ENCODE data around the gene ACSS3.

Gene ACSS3

GRCh38 chr12:81168445-81168844, 90.6 kb downstream of the ACSS3 start:
- H3K4me2 ChIP-seq (ENCODE audit: low read depth, low read length, poor library complexity, severe bottlenecking): no peak overlapping the region
- no peaks in the 10 kb centered on the region for H4K20me1 ChIP-seq (ENCODE audit: low read depth, low read length)
- no peaks in the 10 kb centered on the region for H3F3A ChIP-seq (ENCODE audit: insufficient read depth)
- no peak for TF ChIP-seq EZH2phosphoT487 (conservative IDR thresholded peaks at IDR 0.05; ENCODE audit: low read length)
- TF ChIP-seq CTCF (IDR thresholded peaks at IDR 0.05; ENCODE audit: insufficient read depth, low read length, poor library complexity, severe bottlenecking): no peak
- H3K9me3 ChIP-seq (ENCODE audit: insufficient read depth, low read length): no peaks in the 10 kb centered on the region
- H3K27me3 ChIP-seq (ENCODE audit: low read length): no peaks in the 10 kb centered on the region
- no peaks in the 10 kb centered on the region for H3K36me3 ChIP-seq (ENCODE audit: low read length)
- H3K4me3 ChIP-seq (ENCODE audit: insufficient read depth, low read length, poor library complexity, severe bottlenecking): no peak overlapping the region
- no peak overlapping the region for H3K9ac ChIP-seq (ENCODE audit: low read length)
- no peak overlapping the region for H3K27ac ChIP-seq (ENCODE audit: low read depth, low read length)
- H2AFZ ChIP-seq (ENCODE audit: low read depth, low read length, severe bottlenecking): no peak overlapping the region
- no peaks in the 10 kb centered on the region for H3K9me2 ChIP-seq (replicated peaks; ENCODE audit: insufficient read depth, low read length)
- no peaks in the 10 kb centered on the region for H3K79me2 ChIP-seq (ENCODE audit: insufficient read depth, low read length)

GRCh38 chr12:81170072-81170471, 92.2 kb downstream of the ACSS3 start:
- Histone ChIP-seq H3K79me2 (ENCODE audit: insufficient read depth, low read length) (no peaks in the 10 kb centered on the region), H3K27me3 (ENCODE audit: low read length) (no peaks in the 10 kb centered on the region), H3K27ac (ENCODE audit: low read depth, low read length) (no peak overlapping the region), H3K9me3 (ENCODE audit: insufficient read depth, low read length) (no peaks in the 10 kb centered on the region), H3F3A (ENCODE audit: insufficient read depth) (no peaks in the 10 kb centered on the region), H3K36me3 (ENCODE audit: low read length) (no peaks in the 10 kb centered on the region), H3K4me3 (ENCODE audit: insufficient read depth, low read length, poor library complexity, severe bottlenecking) (no peak overlapping the region), H3K9ac (ENCODE audit: low read length) (no peak overlapping the region), H4K20me1 (ENCODE audit: low read depth, low read length) (no peaks in the 10 kb centered on the region), H2AFZ (ENCODE audit: low read depth, low read length, severe bottlenecking) (no peak overlapping the region), H3K4me2 (ENCODE audit: low read depth, low read length, poor library complexity, severe bottlenecking) (no peak overlapping the region), H3K9me2 (replicated peaks; ENCODE audit: insufficient read depth, low read length) (no peaks in the 10 kb centered on the region)
- TF ChIP-seq CTCF (IDR thresholded peaks at IDR 0.05; ENCODE audit: insufficient read depth, low read length, poor library complexity, severe bottlenecking) (no peak), EZH2phosphoT487 (conservative IDR thresholded peaks at IDR 0.05; ENCODE audit: low read length) (no peak)

GRCh38 chr12:81172851-81173250, 95.0 kb downstream of the ACSS3 start:
- H3K9me3 ChIP-seq (ENCODE audit: insufficient read depth, low read length): no peaks in the 10 kb centered on the region
- no peaks in the 10 kb centered on the region for H3K9me2 ChIP-seq (replicated peaks; ENCODE audit: insufficient read depth, low read length)
- no peak overlapping the region for H2AFZ ChIP-seq (ENCODE audit: low read depth, low read length, severe bottlenecking)
- H3F3A ChIP-seq (ENCODE audit: insufficient read depth): no peaks in the 10 kb centered on the region
- no peak overlapping the region for H3K9ac ChIP-seq (ENCODE audit: low read length)
- no peaks in the 10 kb centered on the region for H3K79me2 ChIP-seq (ENCODE audit: insufficient read depth, low read length)
- H3K4me2 ChIP-seq (ENCODE audit: low read depth, low read length, poor library complexity, severe bottlenecking): no peak overlapping the region
- H3K27me3 ChIP-seq (ENCODE audit: low read length): no peaks in the 10 kb centered on the region
- TF ChIP-seq EZH2phosphoT487 (conservative IDR thresholded peaks at IDR 0.05; ENCODE audit: low read length) (no peak), CTCF (IDR thresholded peaks at IDR 0.05; ENCODE audit: insufficient read depth, low read length, poor library complexity, severe bottlenecking) (no peak)
- no peaks in the 10 kb centered on the region for H3K36me3 ChIP-seq (ENCODE audit: low read length)
- no peaks in the 10 kb centered on the region for H4K20me1 ChIP-seq (ENCODE audit: low read depth, low read length)
- H3K27ac ChIP-seq (ENCODE audit: low read depth, low read length): no peak overlapping the region
- H3K4me3 ChIP-seq (ENCODE audit: insufficient read depth, low read length, poor library complexity, severe bottlenecking): no peak overlapping the region

Data from SU-DHL-6 (cell line).